GM12878 (cell line): ENCODE measurements around the gene ARL15. TPM values are rescaled to one million over a fixed set of nuclear protein-coding genes. Genes with fewer than 3 reads are reported as not detected.

Source experiments
- ATAC-seq: fragments of 200-7000 bp; cut with Tn5 transposase; 3 replicates; pipeline ENCODE4 v1.9.1; 2020; ENCODE audit warnings: mild to moderate bottlenecking, moderate library complexity
- BruUV-seq: library from RNA; stranded (reverse); fragments of 400-500 nt; replicated peaks from 2 replicates; lab custom pipeline; 2021; lab: Mats Ljungman, UMichigan
- CTCF ChIA-PET: fragments of 300-600 bp; sonication (Branson Sonifier 250); formaldehyde crosslinking; extraction: SDS; loops from one replicate; lab custom pipeline; 2021; ENCODE audit warnings: inconsistent platforms; lab: Yijun Ruan, JAX
- POLR2A ChIA-PET: fragments of 350-600 bp; formaldehyde crosslinking; extraction: SDS; loops from one replicate; lab custom pipeline; 2021; ENCODE audit warnings: inconsistent platforms; lab: Charles Lee
- RAD21 ChIA-PET: fragments of 300-600 bp; sonication (Branson Sonifier 250); formaldehyde crosslinking; loops from one replicate; lab custom pipeline; 2023; ENCODE audit warnings: antibody characterized with exemption; ENCODE audit not compliant: unreplicated experiment; lab: Charles Lee
- SMC1A ChIA-PET: fragments of 300-600 bp; sonication (Branson Sonifier 250); formaldehyde crosslinking; loops from one replicate; lab custom pipeline; 2023; ENCODE audit not compliant: unreplicated experiment, uncharacterized antibody; lab: Charles Lee
- DNase-seq: peaks from one replicate; pipeline ENCODE4 v3.0.0-alpha.2; 2011; ENCODE audit warnings: low read depth, low spot score
- FAIRE-seq: peaks from 3 replicates; lab custom pipeline; 2011; peaks lifted over from hg19 to GRCh38; lab: Jason Lieb, UNC
- H2AFZ ChIP-seq: 2 replicates; pipeline ENCODE4 v1.6.0; 2011; ENCODE audit warnings: low read depth, low read length, control low read depth; ENCODE audit not compliant: control insufficient read depth
- H3K27ac ChIP-seq: 2 replicates; pipeline ENCODE4 v1.5.1; 2011; ENCODE audit warnings: control low read depth; ENCODE audit not compliant: control insufficient read depth, insufficient read depth
- H3K27me3 ChIP-seq, 2 experiments: replicated peaks in 1 of 2; 2 replicates each; pipeline versions ENCODE4 v1.6.0 to v1.6.1; 2011; ENCODE audit warnings: low read length in 1 of 2; ENCODE audit not compliant: control insufficient read depth in 2 of 2, insufficient read depth in 2 of 2
- H3K36me3 ChIP-seq, 2 experiments: 2 replicates each; pipeline ENCODE4 v1.5.1; 2011; ENCODE audit warnings: low read length in 1 of 2; ENCODE audit not compliant: control insufficient read depth in 2 of 2, insufficient read depth in 2 of 2
- H3K4me1 ChIP-seq: 2 replicates; pipeline ENCODE4 v1.6.1; 2011; ENCODE audit warnings: mild to moderate bottlenecking, low read length, moderate library complexity, mixed read lengths; ENCODE audit not compliant: control insufficient read depth, insufficient read depth
- H3K4me2 ChIP-seq: 2 replicates; pipeline ENCODE4 v1.6.0; 2011; ENCODE audit warnings: control low read depth; ENCODE audit not compliant: control insufficient read depth, insufficient read depth
- H3K4me3 ChIP-seq: fragments of 200-600 bp; sonication (generic); 2 replicates; pipeline ENCODE4 v1.5.1; 2016
- H3K79me2 ChIP-seq: 2 replicates; pipeline ENCODE4 v1.6.0; 2011; ENCODE audit warnings: low read length; ENCODE audit not compliant: control insufficient read depth, insufficient read depth
- H3K9ac ChIP-seq: 2 replicates; pipeline ENCODE4 v1.8.0; 2011; ENCODE audit warnings: low read length, control low read depth, mixed read lengths; ENCODE audit not compliant: control insufficient read depth, insufficient read depth
- H3K9me3 ChIP-seq: replicated peaks from 3 replicates; pipeline ENCODE4 v1.5.1; 2011; ENCODE audit warnings: mild to moderate bottlenecking, low read length; ENCODE audit not compliant: control insufficient read depth, insufficient read depth
- H4K20me1 ChIP-seq: 2 replicates; pipeline ENCODE4 v1.6.0; 2011; ENCODE audit not compliant: control insufficient read depth, insufficient read depth
- ATF7 ChIP-seq: fragments of 450-650 bp; IDR thresholded peaks from 2 replicates; pipeline ENCODE4 v1.6.1; 2016; ENCODE audit warnings: low read depth, mild to moderate bottlenecking
- BACH1 ChIP-seq: fragments of 450-650 bp; IDR thresholded peaks from 2 replicates; pipeline ENCODE4 v1.6.1; 2017; ENCODE audit warnings: mild to moderate bottlenecking, borderline replicate concordance
- BRCA1 ChIP-seq: IDR thresholded peaks from 2 replicates; pipeline ENCODE4 v1.6.1; 2011; ENCODE audit warnings: low read depth, low read length, improper control_type of control experiment
- CHD1 ChIP-seq: IDR thresholded peaks from 2 replicates; pipeline ENCODE4 v1.6.1; 2012; ENCODE audit warnings: low read depth, low read length, improper control_type of control experiment
- FOXM1 ChIP-seq: IDR thresholded peaks from 2 replicates; pipeline ENCODE4 v1.6.1; 2012; ENCODE audit warnings: low read depth, mild to moderate bottlenecking, inconsistent platforms, low read length, moderate library complexity
- HSF1 ChIP-seq: fragments of 150-350 bp; IDR thresholded peaks from 2 replicates; pipeline ENCODE4 v1.6.1; 2014; ENCODE audit warnings: mild to moderate bottlenecking, low read depth, low read length
- JUND ChIP-seq: IDR thresholded peaks from 2 replicates; pipeline ENCODE4 v1.6.1; 2012; ENCODE audit warnings: low read depth, mild to moderate bottlenecking, low read length, improper control_type of control experiment, moderate library complexity
- MAX ChIP-seq: IDR thresholded peaks from 2 replicates; pipeline ENCODE4 v1.6.1; 2012; ENCODE audit warnings: low read depth, low read length, improper control_type of control experiment
- MEF2B ChIP-seq: fragments of 450-650 bp; IDR thresholded peaks from 2 replicates; pipeline ENCODE4 v1.6.1; 2018; ENCODE audit warnings: mild to moderate bottlenecking, moderate library complexity; ENCODE audit not compliant: partially characterized antibody, poor library complexity, severe bottlenecking
- MTA2 ChIP-seq: fragments of 450-650 bp; IDR thresholded peaks from 2 replicates; pipeline ENCODE4 v1.6.1; 2016; ENCODE audit warnings: low read depth, mild to moderate bottlenecking, moderate library complexity
- NFXL1 ChIP-seq: fragments of 450-650 bp; IDR thresholded peaks from 2 replicates; pipeline ENCODE4 v1.6.1; 2017; ENCODE audit warnings: antibody characterized with exemption, mild to moderate bottlenecking, borderline replicate concordance
- NKRF ChIP-seq: fragments of 450-650 bp; conservative IDR thresholded peaks from 2 replicates; pipeline ENCODE4 v1.6.1; 2017; ENCODE audit warnings: mild to moderate bottlenecking, moderate library complexity
- NR2C1 ChIP-seq: fragments of 450-650 bp; IDR thresholded peaks from 2 replicates; pipeline ENCODE4 v1.6.1; 2017; ENCODE audit warnings: antibody characterized with exemption, mild to moderate bottlenecking, moderate library complexity
- RAD21 ChIP-seq: IDR thresholded peaks from 2 replicates; pipeline ENCODE4 v1.6.1; 2011; ENCODE audit warnings: mild to moderate bottlenecking, low read depth, low read length, moderate library complexity; ENCODE audit not compliant: insufficient read depth
- SRF ChIP-seq, 2 experiments: IDR thresholded peaks; 2 replicates each; pipeline ENCODE4 v1.6.1; 2011; ENCODE audit warnings: low read depth in 2 of 2, low read length in 2 of 2, mild to moderate bottlenecking in 1 of 2, moderate library complexity in 1 of 2
- ZNF274 ChIP-seq: IDR thresholded peaks from one replicate; pipeline ENCODE4 v1.8.0; 2011; ENCODE audit not compliant: insufficient read length, insufficient read depth
- WGBS: methylation state at CpG from one replicate; pipeline ENCODE4 v1.1.6; 2016; ENCODE audit warnings: low lambda C conversion rate; ENCODE audit not compliant: insufficient replicate concordance, insufficient coverage; ENCODE audit errors: missing lambda C conversion rate; 5-methylcytosine and 5-hydroxymethylcytosine counted together
- in situ Hi-C: fragments of 300-500 bp; cut with MboI; formaldehyde crosslinking; loops from 9 replicates; pipeline ENCODE4 v1.14.3; 2018; ENCODE audit warnings: mixed read lengths
- intact Hi-C: fragments of 100-400 bp; cut with micrococcal nuclease; formaldehyde crosslinking; loops from one replicate; pipeline ENCODE4 v1.14.2; 2022; ENCODE audit not compliant: unreplicated experiment
- polyA plus RNA-seq, 11 experiments: library from polyadenylated mRNA; depleted of rRNA in 4 of 11; unstranded in 6 of 11; stranded (reverse) in 5 of 11; fragments of >200 nt; fragmentation: Nextera tagmentation in 4 of 11; fragmentation: Illumina TruSeq in 1 of 11; extraction: Ambion mirVana in 4 of 11; extraction: Trizol in 1 of 11; gene quantifications; 1 replicate in 1 of 11; 2 replicates in 10 of 11; pipeline versions ENCODE4 v1.2.1 to v1.2.3, GENCODE V29; 2011 to 2016; ENCODE audit warnings: inconsistent platforms in 2 of 11, missing spikeins in 2 of 11, low read depth in 1 of 11
- total RNA-seq, 4 experiments: library from RNA; depleted of rRNA in 3 of 4; stranded (reverse); fragments of >200 nt in 3 of 4; fragmentation: Illumina TruSeq in 1 of 4; extraction: Trizol in 1 of 4; gene quantifications; 2 replicates each; pipeline versions ENCODE4 v1.2.1 to v1.2.3, GENCODE V29; 2013 to 2021

Gene ARL15
- total and polyA plus RNA-seq, 10 of the 15 experiments (the other 5 are each of a cell fraction or from before 2014, with no cell fraction given), result 3.6 to 11.0 (median 7.7) TPM

GRCh38 chr5:54180630-54181031 is 129.7 kb downstream of the ARL15 start (continued):
- no peak for TF ChIP-seq NKRF
- TF ChIP-seq BRCA1, result no peak
- TF ChIP-seq ATF7, result no peak
- TF ChIP-seq MAX, result no peak
- TF ChIP-seq MEF2B, result no peak
- TF ChIP-seq FOXM1, result no peak
- no peak for TF ChIP-seq RAD21

- in situ Hi-C loops (no loop called here), intact Hi-C loops (no loop called here)
- no peak overlapping the region for H2AFZ ChIP-seq
- H3K9ac ChIP-seq, result no peak overlapping the region
- SMC1A ChIA-PET, result interaction anchor here (1.3 kb wide), 1 partner anchor 10 kb away, joined by 3 read pairs; no protein-coding TSS in a partner anchor
- no peaks in the 10 kb centered on the region for H3K4me1 ChIP-seq
- DNase-seq, result no peak
- no peak overlapping the region for H3K27ac ChIP-seq
- FAIRE-seq, result no peak
- no peak overlapping the region for H3K4me3 ChIP-seq
- CTCF ChIA-PET, result interaction anchor here (1.0 to 1.9 kb wide), 3 partner anchors 19 to 57 kb away, joined by 3 to 5 read pairs (median 3); no protein-coding TSS in a partner anchor
- no peaks in the 10 kb centered on the region for H3K79me2 ChIP-seq
- no peak for ATAC-seq
- H3K4me2 ChIP-seq, result no peak overlapping the region
- POLR2A ChIA-PET, result no interaction called here
- RAD21 ChIA-PET, result no interaction called here
- BruUV-seq, result no TSS peak
- no peaks in the 10 kb centered on the region for H4K20me1 ChIP-seq
- no peaks in the 10 kb centered on the region for H3K36me3 ChIP-seq
- no peaks in the 10 kb centered on the region for H3K27me3 ChIP-seq
- no peaks in the 10 kb centered on the region for H3K9me3 ChIP-seq
- WGBS, result 93% methylated on average over 4 of the region's 4 CpGs
- TF ChIP-seq NKRF, result no peak
- no peak for TF ChIP-seq BACH1
- TF ChIP-seq NR2C1, result no peak
- no peak for TF ChIP-seq SRF (IDR thresholded peaks at IDR 0.05; ENCODE audit: low read depth in 2 of 2, low read length in 2 of 2)
- no peak for TF ChIP-seq JUND
- no peak for TF ChIP-seq MTA2
- TF ChIP-seq NFXL1, result no peak
- TF ChIP-seq HSF1, result no peak
- no peak for TF ChIP-seq CHD1
- TF ChIP-seq ZNF274, result no peak
These were observed 131.4 kb downstream of the ARL15 start for GRCh38 chr5:54178991-54179390.
